HG03196 (cell line): ENCODE data around the gene EBF4.
"Not testable (repeated sequence)": the region's sequence is repeated elsewhere in the genome, so short reads cannot be mapped to it uniquely, and the experiment has no call there.

Source experiments
- ATAC-seq: cut with Tn5 transposase; IDR thresholded peaks from one replicate; pipeline ENCODE4 v1.9.1; 2021; ENCODE audit not compliant: unreplicated experiment

EBF4 gene

GRCh38 chr20:2672446-2672845, 20.1 kb upstream of the EBF4 start:
- no peak for ATAC-seq

GRCh38 chr20:2673453-2673852, 19.1 kb upstream of the EBF4 start:
- ATAC-seq: no peak

- no peak for ATAC-seq
These were observed 12.5 kb upstream of the EBF4 start for GRCh38 chr20:2680046-2680445.

GRCh38 chr20:2682040-2682439, 10.5 kb upstream of the EBF4 start:
- not testable (repeated sequence) for ATAC-seq

GRCh38 chr20:2684817-2685216, 7.8 kb upstream of the EBF4 start:
- ATAC-seq: not testable (repeated sequence)

GRCh38 chr20:2687514-2687913, 5.1 kb upstream of the EBF4 start:
- no peak for ATAC-seq

GRCh38 chr20:2688041-2688591, 4.5 kb upstream of the EBF4 start:
- ATAC-seq: no peak

GRCh38 chr20:2690213-2690612, 2.4 kb upstream of the EBF4 start:
- no peak for ATAC-seq

GRCh38 chr20:2690718-2691117, 1.9 kb upstream of the EBF4 start:
- no peak for ATAC-seq

- ATAC-seq: no peak
These were observed 1.5 kb upstream of the EBF4 start for GRCh38 chr20:2691127-2691526.

GRCh38 chr20:2691663-2692035, 931 bp upstream of the EBF4 start:
- ATAC-seq: no peak

GRCh38 chr20:2692886-2693285, 306 bp downstream of the EBF4 start:
- ATAC-seq: no peak

GRCh38 chr20:2693286-2694007, 867 bp downstream of the EBF4 start:
- no peak for ATAC-seq

- ATAC-seq: no peak
These were observed 1.5 kb downstream of the EBF4 start for GRCh38 chr20:2694008-2694471.

GRCh38 chr20:2694519-2694918, 1.9 kb downstream of the EBF4 start:
- no peak for ATAC-seq

GRCh38 chr20:2695206-2695983, 2.8 kb downstream of the EBF4 start:
- no peak for ATAC-seq

- not testable (repeated sequence) for ATAC-seq
These were observed 3.5 kb downstream of the EBF4 start for GRCh38 chr20:2695984-2696525.

- ATAC-seq: no peak
These were observed 4.1 kb downstream of the EBF4 start for GRCh38 chr20:2696646-2697045.

GRCh38 chr20:2697768-2698167, 5.2 kb downstream of the EBF4 start:
- no peak for ATAC-seq

GRCh38 chr20:2698186-2698817, 5.7 kb downstream of the EBF4 start:
- no peak for ATAC-seq

GRCh38 chr20:2698912-2699311, 6.3 kb downstream of the EBF4 start:
- ATAC-seq: no peak
